K562 (cell line): ENCODE data around the gene AP4S1. TPM values are rescaled to one million over a fixed set of nuclear protein-coding genes. Genes with fewer than 3 reads are reported as not detected.

ENCODE experiments used
- ATAC-seq: fragments of 200-7000 bp; cut with Tn5 transposase; 3 replicates; pipeline ENCODE4 v1.9.1; 2020; ENCODE audit warnings: moderate library complexity
- BruUV-seq: library from RNA; stranded (reverse); fragments of 400-500 nt; replicated peaks from 2 replicates; lab custom pipeline; 2021; lab: Mats Ljungman, UMichigan
- CTCF ChIA-PET: fragments of 300-600 bp; formaldehyde crosslinking; extraction: SDS; loops from one replicate; lab custom pipeline; 2021; ENCODE audit warnings: low intra/inter-chr PET ratio; lab: Yijun Ruan, JAX
- POLR2A ChIA-PET: fragments of 300-600, 350-650 bp; sonication (Branson Sonifier 250); formaldehyde crosslinking; extraction: SDS; loops from one replicate; lab custom pipeline; 2021; ENCODE audit warnings: antibody characterized with exemption, inconsistent platforms; lab: Yijun Ruan, JAX
- DNase-seq, 4 experiments: peaks; one replicate each; pipeline versions ENCODE4 v3.0.0 to v3.0.0-alpha.2; 2011 to 2018; ENCODE audit warnings: low spot score in 3 of 4, mixed read lengths in 3 of 4; ENCODE audit errors: extremely low read depth in 1 of 4
- FAIRE-seq: peaks from 2 replicates; lab custom pipeline; 2011; peaks lifted over from hg19 to GRCh38; lab: Jason Lieb, UNC
- H2AFZ ChIP-seq: 2 replicates; pipeline ENCODE4 v1.6.0; 2011; ENCODE audit warnings: low read depth, low read length, control low read depth, inconsistent platforms
- H3K27ac ChIP-seq: fragments of 200-600 bp; 3 replicates; pipeline ENCODE4 v1.8.0; 2011; ENCODE audit warnings: low read depth, mild to moderate bottlenecking, control low read depth, inconsistent platforms, low read length, moderate library complexity, mixed read lengths; ENCODE audit errors: extremely low read depth
- H3K27me3 ChIP-seq, 2 experiments: fragments of 300-600 bp in 1 of 2; 2 replicates in 1 of 2; 3 replicates in 1 of 2; pipeline versions ENCODE4 v1.6.0 to v1.8.0; 2011; ENCODE audit warnings: inconsistent platforms in 2 of 2, low read length in 2 of 2, mild to moderate bottlenecking in 1 of 2, mixed read lengths in 1 of 2, moderate library complexity in 1 of 2; ENCODE audit not compliant: control insufficient read depth in 2 of 2, insufficient read depth in 2 of 2
- H3K36me3 ChIP-seq: fragments of 300-600 bp; 3 replicates; pipeline ENCODE4 v1.8.0; 2011; ENCODE audit warnings: mild to moderate bottlenecking, low read length, inconsistent platforms; ENCODE audit not compliant: control insufficient read depth, insufficient read depth
- H3K4me1 ChIP-seq, 2 experiments: fragments of 200-600 bp in 1 of 2; replicated peaks in 1 of 2; 2 replicates in 1 of 2; 3 replicates in 1 of 2; pipeline versions ENCODE4 v1.5.1 to v1.8.0; 2011; ENCODE audit warnings: inconsistent platforms in 2 of 2, low read length in 2 of 2, mild to moderate bottlenecking in 1 of 2, mixed read lengths in 1 of 2, moderate library complexity in 1 of 2; ENCODE audit not compliant: control insufficient read depth in 2 of 2, insufficient read depth in 2 of 2
- H3K4me2 ChIP-seq: 2 replicates; pipeline ENCODE4 v1.6.1; 2011; ENCODE audit warnings: low read length, control low read depth, inconsistent platforms, mixed read lengths; ENCODE audit not compliant: insufficient read depth
- H3K4me3 ChIP-seq: fragments of 200-600 bp; sonication (generic), shearing (Covaris generic); 2 replicates; pipeline ENCODE4 v1.5.1; 2016; ENCODE audit warnings: control low read depth, inconsistent platforms
- H3K79me2 ChIP-seq: fragments of 200-600 bp; 3 replicates; pipeline ENCODE4 v1.8.0; 2011; ENCODE audit warnings: low read length, inconsistent platforms; ENCODE audit not compliant: control insufficient read depth, insufficient read depth
- H3K9ac ChIP-seq, 2 experiments: 2 replicates each; pipeline versions ENCODE4 v1.6.0 to v1.6.1; 2011; ENCODE audit warnings: low read depth in 2 of 2, low read length in 2 of 2, control low read depth in 1 of 2, inconsistent platforms in 1 of 2, mild to moderate bottlenecking in 1 of 2, mixed read lengths in 1 of 2; ENCODE audit not compliant: insufficient read depth in 1 of 2
- H3K9me1 ChIP-seq: one replicate; pipeline ENCODE4 v1.6.0; 2011; ENCODE audit warnings: inconsistent platforms, mild to moderate bottlenecking, low read length, moderate library complexity; ENCODE audit not compliant: control insufficient read depth, insufficient read depth
- H3K9me3 ChIP-seq: replicated peaks from 2 replicates; pipeline ENCODE4 v1.5.1; 2011; ENCODE audit warnings: low read depth, low read length, inconsistent platforms; ENCODE audit not compliant: control insufficient read depth, insufficient read depth
- H4K20me1 ChIP-seq: replicated peaks from 2 replicates; pipeline ENCODE4 v1.6.1; 2011; ENCODE audit warnings: low read length, inconsistent platforms, mixed read lengths; ENCODE audit not compliant: control insufficient read depth, insufficient read depth
- ARID1B ChIP-seq: fragments of 450-650 bp; IDR thresholded peaks from 2 replicates; pipeline ENCODE4 v1.6.1; 2016; ENCODE audit warnings: antibody characterized with exemption, mild to moderate bottlenecking, inconsistent platforms
- BMI1 ChIP-seq: fragments of 150-350 bp; IDR thresholded peaks from 2 replicates; pipeline ENCODE4 v1.6.1; 2014; ENCODE audit warnings: low read length
- DPF2 ChIP-seq: fragments of 450-650 bp; IDR thresholded peaks from 2 replicates; pipeline ENCODE4 v1.6.1; 2016
- ID3 ChIP-seq, 2 experiments: fragments of 250-450 bp in 1 of 2; fragments of 450-650 bp in 1 of 2; sonication (Bioruptor Pico) in 1 of 2; IDR thresholded peaks; 2 replicates each; pipeline versions ENCODE4 v1.6.1 to v1.8.0; 2016 to 2021; ENCODE audit warnings: mild to moderate bottlenecking in 2 of 2, moderate library complexity in 2 of 2, missing compliant biosample characterization in 1 of 2, missing genetic modification characterization in 1 of 2
- KDM2B ChIP-seq: fragments of 250-450 bp; sonication (Bioruptor Pico); IDR thresholded peaks from 2 replicates; pipeline ENCODE4 v1.8.0; 2021; ENCODE audit warnings: mild to moderate bottlenecking, moderate library complexity
- MEIS2 ChIP-seq: fragments of 450-650 bp; IDR thresholded peaks from 2 replicates; pipeline ENCODE4 v1.6.1; 2014; ENCODE audit warnings: mild to moderate bottlenecking; ENCODE audit not compliant: partially characterized antibody
- NBN ChIP-seq: fragments of 450-650 bp; IDR thresholded peaks from 2 replicates; pipeline ENCODE4 v1.6.1; 2016; ENCODE audit warnings: low read depth, mild to moderate bottlenecking
- NFATC3 ChIP-seq: fragments of 450-650 bp; IDR thresholded peaks from 2 replicates; pipeline ENCODE4 v1.6.1; 2017; ENCODE audit warnings: mild to moderate bottlenecking
- NUFIP1 ChIP-seq: fragments of 450-650 bp; IDR thresholded peaks from 2 replicates; pipeline ENCODE4 v1.6.1; 2018; ENCODE audit not compliant: partially characterized antibody
- PHF8 ChIP-seq: fragments of 200-600 bp; sonication (generic); IDR thresholded peaks from 2 replicates; pipeline ENCODE4 v1.6.1; 2012; ENCODE audit warnings: mixed run types, mild to moderate bottlenecking, inconsistent platforms, low read length, moderate library complexity, borderline replicate concordance
- RBM34 ChIP-seq: fragments of 200-400 bp; formaldehyde crosslinking; IDR thresholded peaks from 2 replicates; pipeline ENCODE4 v1.6.1; 2018; ENCODE audit warnings: low read length, borderline replicate concordance; ENCODE audit not compliant: insufficient read depth
- SAFB2 ChIP-seq: fragments of 200-400 bp; formaldehyde crosslinking; IDR thresholded peaks from 2 replicates; pipeline ENCODE4 v1.6.1; 2018; ENCODE audit warnings: borderline replicate concordance, low read length, low read depth, moderate library complexity; ENCODE audit not compliant: severe bottlenecking
- SMARCA4 ChIP-seq: fragments of 450-650 bp; IDR thresholded peaks from 2 replicates; pipeline ENCODE4 v1.6.1; 2016
- STAT5A ChIP-seq: IDR thresholded peaks from 2 replicates; pipeline ENCODE4 v1.6.1; 2012; ENCODE audit warnings: low read length, inconsistent platforms, borderline replicate concordance
- ZEB2 ChIP-seq: fragments of 450-650 bp; IDR thresholded peaks from 2 replicates; pipeline ENCODE4 v1.6.1; 2016
- ZNF124 ChIP-seq: sonication (generic); formaldehyde crosslinking; IDR thresholded peaks from 2 replicates; pipeline ENCODE4 v1.8.1; 2022; ENCODE audit warnings: missing genetic modification reagents
- ZNF143 ChIP-seq: sonication (generic); formaldehyde crosslinking; IDR thresholded peaks from 2 replicates; pipeline ENCODE4 v1.9.0; 2022; ENCODE audit warnings: mild to moderate bottlenecking, missing genetic modification reagents
- WGBS: fragments of 100-300 bp; shearing (Covaris generic); methylation state at CpG from one replicate; pipeline ENCODE4 v1.1.6; 2016; ENCODE audit warnings: low coverage, mixed read lengths; ENCODE audit not compliant: insufficient coverage; ENCODE audit errors: missing lambda C conversion rate; 5-methylcytosine and 5-hydroxymethylcytosine counted together
- in situ Hi-C: fragments of 300-500 bp; cut with MboI; formaldehyde crosslinking; loops from 4 replicates; pipeline ENCODE4 v1.15.0; 2018; ENCODE audit warnings: inconsistent platforms, mixed read lengths
- intact Hi-C: fragments of 100-400 bp; cut with micrococcal nuclease; formaldehyde crosslinking; loops from 2 replicates; pipeline ENCODE4 v1.14.2; 2022
- polyA plus RNA-seq, 8 experiments: library from polyadenylated mRNA; depleted of rRNA in 4 of 8; stranded (reverse) in 5 of 8; unstranded in 3 of 8; fragments of >200 nt; fragmentation: Nextera tagmentation in 2 of 8; fragmentation: Illumina TruSeq in 1 of 8; extraction: Ambion mirVana in 2 of 8; extraction: Trizol in 1 of 8; gene quantifications; 2 replicates each; pipeline versions ENCODE4 v1.2.1 to v1.2.3, GENCODE V29; 2011 to 2014; ENCODE audit warnings: inconsistent platforms in 1 of 8, missing spikeins in 1 of 8
- total RNA-seq, 7 experiments: library from RNA; depleted of rRNA in 6 of 7; stranded (reverse); fragments of >200 nt in 6 of 7; fragmentation: Illumina TruSeq in 2 of 7; extraction: Trizol in 2 of 7; gene quantifications; 2 replicates each; pipeline versions ENCODE4 v1.2.1 to v1.2.3, GENCODE V29; 2011 to 2021; ENCODE audit warnings: low replicate concordance in 1 of 7
- TF ChIP-seq, protein P1 (sequence below): fragments of 450-650 bp; IDR thresholded peaks from 2 replicates; pipeline ENCODE4 v1.6.1; 2016

AP4S1 gene
- total and polyA plus RNA-seq, 9 of the 15 experiments (the other 6 are each of a cell fraction or from before 2014, with no cell fraction given): 3.7 to 7.8 (median 5.9) TPM

DNA sequence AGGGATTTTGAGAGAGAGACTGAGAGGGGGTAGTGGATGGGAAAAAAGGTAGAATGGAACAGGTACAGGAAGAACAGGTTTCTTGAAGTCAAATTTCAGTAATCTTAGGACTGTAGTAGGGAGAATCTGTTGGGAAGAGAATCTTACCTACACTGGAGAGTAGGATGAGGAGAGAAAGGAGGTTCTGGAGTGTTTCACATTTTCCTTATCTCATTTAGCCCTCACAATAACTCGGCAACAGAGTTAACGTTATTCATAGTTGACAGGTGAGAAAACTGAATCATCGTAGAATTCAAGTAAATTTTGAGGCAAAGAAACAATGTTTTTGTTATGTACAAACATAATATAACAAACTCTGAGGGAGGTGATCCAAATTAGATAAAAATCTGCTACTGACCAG, 17.9 kb downstream of the AP4S1 start (continued):
- TF ChIP-seq RBM34 (no peak), ZNF124 (no peak), PHF8 (no peak), NBN (no peak), MEIS2 (peak; percentile 65), ARID1B (0 out of 2 replicates have a peak, but pooled peaks have one; percentile 27), DPF2 (0 out of 2 replicates have a peak, but pooled peaks have one; percentile 28), STAT5A (no peak), SMARCA4 (0 out of 2 replicates have a peak, but pooled peaks have one; percentile 24), ZEB2 (0 out of 2 replicates have a peak, but pooled peaks have one; percentile 54)
- TF ChIP-seq, protein P1, sequence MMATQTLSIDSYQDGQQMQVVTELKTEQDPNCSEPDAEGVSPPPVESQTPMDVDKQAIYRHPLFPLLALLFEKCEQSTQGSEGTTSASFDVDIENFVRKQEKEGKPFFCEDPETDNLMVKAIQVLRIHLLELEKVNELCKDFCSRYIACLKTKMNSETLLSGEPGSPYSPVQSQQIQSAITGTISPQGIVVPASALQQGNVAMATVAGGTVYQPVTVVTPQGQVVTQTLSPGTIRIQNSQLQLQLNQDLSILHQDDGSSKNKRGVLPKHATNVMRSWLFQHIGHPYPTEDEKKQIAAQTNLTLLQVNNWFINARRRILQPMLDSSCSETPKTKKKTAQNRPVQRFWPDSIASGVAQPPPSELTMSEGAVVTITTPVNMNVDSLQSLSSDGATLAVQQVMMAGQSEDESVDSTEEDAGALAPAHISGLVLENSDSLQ: 0 out of 2 replicates have a peak, but pooled peaks have one; percentile 15

GRCh38 chr14:31045501-31046080, 20.1 kb downstream of the AP4S1 start:
- WGBS: 96% methylated on average over 4 of the region's 8 CpGs
- TF ChIP-seq BMI1 (no peak), ZNF143 (CRISPR knock-in tag) (no peak), NUFIP1 (no peak), SAFB2 (no peak), ID3 (CRISPR knock-in tag; IDR thresholded peaks at IDR 0.05) (no peak), ID3 (tag; IDR thresholded peaks at IDR 0.05) (no peak), KDM2B (CRISPR knock-in tag) (no peak), NFATC3 (no peak)
- intact Hi-C loops: no loop called here
- Histone ChIP-seq H3K27me3 (no peaks in the 10 kb centered on the region), H3K27ac (no peak overlapping the region), H3K79me2 (no peaks in the 10 kb centered on the region), H3K4me1 (peaks cover 5 to 13% of the 10 kb centered on the region in 2 experiments; a peak in 3 of 5 replicates), H4K20me1 (no peaks in the 10 kb centered on the region), H3K9me3 (peaks cover 5% of the 10 kb centered on the region; the same call in 1 of the 2 replicates), H3K4me3 (no peak overlapping the region), H3K9me1 (no peaks in the 10 kb centered on the region), H3K9ac (no peak overlapping the region), H2AFZ (no peak overlapping the region), H3K4me2 (no peak overlapping the region), H3K36me3 (no peaks in the 10 kb centered on the region)
- ATAC-seq (no peak), FAIRE-seq (no peak), DNase-seq (no peak)
- CTCF ChIA-PET: no interaction called here
- BruUV-seq: no TSS peak
- in situ Hi-C loops: no loop called here
- POLR2A ChIA-PET: no interaction called here
